GM19351 (cell line): ENCODE results near the gene EEA1.

Experiments used
- ATAC-seq: cut with Tn5 transposase; IDR thresholded peaks from one replicate; pipeline ENCODE4 v1.9.1; 2021; ENCODE audit warnings: mild to moderate bottlenecking, moderate library complexity; ENCODE audit not compliant: unreplicated experiment

Gene EEA1

GRCh38 chr12:92890601-92891106 is 38.4 kb downstream of the EEA1 start:
- no peak for ATAC-seq

GRCh38 chr12:92886131-92886530 is 43.0 kb downstream of the EEA1 start:
- no peak for ATAC-seq

DNA sequence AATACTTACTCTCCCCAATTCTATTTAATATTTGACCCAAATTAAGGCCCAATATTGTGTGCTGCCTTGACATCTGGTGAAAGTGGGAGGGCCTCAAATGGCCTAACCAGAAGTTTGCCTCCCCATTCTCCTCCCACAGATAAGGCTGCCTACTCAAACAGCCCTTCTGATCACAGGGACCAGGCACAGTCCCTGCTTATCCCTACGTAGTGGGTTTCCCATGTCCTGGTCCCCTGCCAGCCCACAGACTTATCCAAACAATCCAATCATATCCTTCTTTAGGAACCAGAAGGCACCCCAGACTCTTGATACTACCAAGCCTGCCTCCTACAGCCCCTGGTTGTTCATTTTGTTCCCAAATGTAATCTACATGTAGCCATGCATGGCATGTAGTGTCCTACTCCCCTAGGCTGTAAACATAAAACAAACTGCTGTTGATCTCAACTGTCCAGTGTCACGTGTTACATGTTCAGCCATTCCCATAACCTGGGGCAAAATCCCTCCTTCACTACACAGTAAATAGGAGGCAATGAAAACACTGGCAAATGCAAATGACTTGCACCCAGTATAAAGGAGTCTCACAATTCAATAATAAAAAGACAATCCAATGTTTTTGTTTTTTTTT is 49.3 kb downstream of the EEA1 start:
- no peak for ATAC-seq

- no peak for ATAC-seq
These were observed 51.2 kb downstream of the EEA1 start for GRCh38 chr12:92877904-92878303.

DNA sequence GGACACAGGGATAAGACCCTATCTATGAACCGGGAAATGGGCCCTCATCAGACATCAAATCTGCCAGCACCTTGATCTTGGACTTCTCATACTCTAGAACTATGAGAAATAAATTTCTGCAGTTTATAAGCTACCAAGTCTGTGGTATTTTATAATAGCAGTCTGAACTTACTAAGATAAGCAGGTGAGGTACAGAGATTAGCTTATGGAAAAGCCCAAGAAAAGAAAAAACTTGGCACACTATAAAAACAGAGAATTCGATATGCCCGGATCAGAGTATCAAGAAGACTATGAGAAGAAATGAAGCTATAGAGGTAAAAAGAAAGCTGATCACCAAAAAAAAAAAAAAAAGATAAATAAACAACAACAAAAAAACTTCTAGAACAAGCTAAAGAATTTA is 52.6 kb downstream of the EEA1 start:
- no peak for ATAC-seq

DNA sequence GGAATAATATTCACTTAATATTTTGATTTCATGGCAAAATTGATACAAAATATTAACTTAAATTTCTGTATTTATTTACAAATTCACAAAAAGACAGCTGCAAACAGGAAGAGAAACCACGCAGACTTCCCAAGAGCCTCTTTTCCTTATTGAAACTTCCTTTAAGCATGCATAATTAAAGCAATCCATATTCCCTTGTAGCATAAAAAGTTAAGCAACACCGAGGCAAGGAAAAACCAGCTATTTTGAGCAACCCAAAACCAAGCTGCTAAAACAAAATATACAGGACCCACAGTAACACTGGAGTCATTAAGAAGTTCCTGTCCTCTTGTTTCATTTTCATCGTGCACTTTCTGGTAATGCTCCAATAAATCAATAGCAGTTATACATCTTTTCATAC is 58.0 kb downstream of the EEA1 start:
- no peak for ATAC-seq

GRCh38 chr12:92866418-92866817 is 62.7 kb downstream of the EEA1 start:
- no peak for ATAC-seq

DNA sequence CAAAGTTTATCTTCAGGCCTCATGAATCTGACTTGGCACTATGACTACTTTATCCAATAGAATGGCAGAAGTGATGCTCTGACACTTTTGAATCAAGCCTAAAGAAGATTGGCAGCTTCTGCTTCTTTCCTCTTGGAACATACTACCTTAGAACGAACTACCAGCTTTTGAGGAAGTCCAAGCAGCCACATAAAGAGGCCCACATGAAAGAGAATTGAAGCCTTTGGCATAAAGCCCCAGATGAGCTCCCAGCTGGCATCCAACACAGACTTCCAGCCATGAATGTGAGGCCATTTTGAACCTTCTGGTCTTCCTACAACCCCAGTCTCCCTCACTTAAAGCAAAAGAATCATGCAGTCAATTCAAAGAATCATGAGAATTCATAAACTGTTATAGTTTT is 65.8 kb downstream of the EEA1 start:
- no peak for ATAC-seq

DNA sequence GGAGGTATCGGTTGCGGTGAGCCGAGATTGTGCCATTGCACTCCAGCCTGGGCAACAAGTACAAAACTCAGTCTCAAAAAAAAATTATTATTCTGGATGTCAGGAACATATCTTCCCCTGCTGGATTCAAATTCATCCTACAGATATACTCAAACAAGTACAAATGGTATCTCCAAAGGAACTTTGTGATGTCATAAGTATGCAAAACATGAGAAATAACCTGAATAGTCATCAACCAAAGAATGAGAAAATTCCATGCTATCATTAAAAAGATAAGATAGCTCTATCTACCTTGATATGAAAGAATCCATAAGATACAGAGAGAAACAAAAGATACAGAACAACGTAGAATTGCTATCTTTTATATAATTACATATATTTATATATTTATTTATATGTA is 67.7 kb downstream of the EEA1 start:
- ATAC-seq = no peak

- no peak for ATAC-seq
These were observed 68.6 kb downstream of the EEA1 start for GRCh38 chr12:92860521-92860920.

DNA sequence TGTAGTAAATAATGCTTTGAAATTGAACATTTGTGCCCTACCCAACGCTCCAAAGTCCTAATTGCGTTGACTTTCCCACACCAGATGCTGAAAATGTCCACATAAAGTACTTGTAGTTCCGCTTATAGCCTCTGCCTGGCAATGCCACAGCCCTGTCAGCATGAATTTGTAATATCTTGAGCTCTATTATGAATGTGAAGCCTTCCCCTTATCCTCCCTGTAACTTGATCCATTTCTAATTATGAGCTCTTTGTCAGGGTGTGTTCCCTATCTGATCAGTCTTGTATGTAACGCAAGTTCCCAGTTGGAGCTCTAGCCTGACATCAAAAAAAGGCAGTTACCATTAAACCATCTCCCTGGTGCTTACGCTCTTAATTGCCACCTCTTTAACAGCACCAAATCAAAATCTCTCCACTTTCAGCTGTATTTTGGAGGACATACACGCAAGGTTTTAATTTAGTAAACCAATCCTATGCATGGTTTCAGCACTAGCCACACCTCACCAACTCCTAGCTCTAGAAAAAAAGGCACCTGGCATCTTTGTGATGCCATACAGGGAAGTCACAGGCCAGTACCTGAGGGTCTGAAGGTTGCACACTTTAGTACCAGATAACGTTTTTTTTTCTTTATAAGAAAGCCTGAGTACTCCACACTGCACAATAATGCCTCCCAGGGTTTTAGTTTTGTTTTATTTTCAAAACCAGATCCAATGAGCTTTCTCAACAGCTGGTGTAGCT is 69.3 kb downstream of the EEA1 start:
- ATAC-seq = no peak

GRCh38 chr12:92857818-92858217 is 71.3 kb downstream of the EEA1 start:
- no peak for ATAC-seq

DNA sequence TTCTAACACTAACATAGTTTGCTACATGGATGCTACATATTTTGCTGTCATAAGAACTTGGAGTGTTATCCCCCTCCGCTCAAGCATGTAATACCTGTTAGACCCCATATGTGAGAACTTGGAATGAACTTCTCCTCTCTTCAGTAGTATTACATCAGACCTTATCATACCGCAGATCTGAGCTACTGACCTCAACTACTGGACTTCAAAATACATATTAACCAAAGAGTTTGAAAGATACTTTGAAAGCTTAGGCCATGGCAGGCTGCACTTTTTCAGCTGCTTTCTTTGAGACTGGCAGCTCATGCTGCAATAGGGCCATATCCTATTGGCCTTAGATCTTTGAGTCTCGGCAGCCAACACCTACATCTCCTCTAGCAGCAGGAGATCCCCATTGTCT is 74.8 kb downstream of the EEA1 start:
- ATAC-seq = no peak

- no peak for ATAC-seq
These were observed 80.4 kb downstream of the EEA1 start for GRCh38 chr12:92848740-92849139.

DNA sequence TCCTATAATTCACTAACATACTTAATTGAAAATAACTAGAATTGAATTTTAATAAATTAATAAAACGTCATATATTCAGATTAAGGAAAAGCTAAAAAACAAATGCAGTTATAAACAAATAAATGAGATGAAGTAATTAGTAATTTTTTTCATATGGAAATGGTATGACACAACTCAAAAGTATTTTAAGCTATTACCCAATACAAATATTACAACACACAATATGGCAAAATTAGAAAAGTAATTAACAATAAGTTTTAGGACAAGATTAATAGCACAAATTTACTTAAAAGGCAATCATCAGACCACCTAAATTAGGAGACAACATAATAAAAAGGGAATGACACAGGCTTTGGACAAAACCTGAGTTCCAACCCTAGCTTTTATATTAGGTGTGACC is 81.7 kb downstream of the EEA1 start:
- ATAC-seq = no peak

DNA sequence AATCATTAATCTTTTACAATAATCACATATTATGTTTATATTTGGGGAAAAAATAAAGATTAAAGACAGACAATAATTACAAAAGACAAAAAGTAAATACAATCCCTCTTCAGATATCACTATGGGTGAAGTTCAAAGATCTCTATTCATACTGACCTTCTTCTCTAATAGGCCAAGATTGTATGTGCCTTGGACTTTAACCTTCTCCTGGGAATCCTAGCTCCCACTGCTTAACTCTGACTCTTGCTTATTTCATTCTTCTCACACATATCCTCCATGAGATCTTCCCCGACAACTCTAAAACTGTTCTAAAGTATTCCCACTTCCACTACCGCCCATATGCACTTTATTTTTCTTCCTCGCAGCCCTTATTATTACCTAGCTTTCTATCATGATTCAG is 83.8 kb downstream of the EEA1 start:
- no peak for ATAC-seq

- ATAC-seq = no peak
These were observed 84.8 kb downstream of the EEA1 start for GRCh38 chr12:92844151-92844763.

DNA sequence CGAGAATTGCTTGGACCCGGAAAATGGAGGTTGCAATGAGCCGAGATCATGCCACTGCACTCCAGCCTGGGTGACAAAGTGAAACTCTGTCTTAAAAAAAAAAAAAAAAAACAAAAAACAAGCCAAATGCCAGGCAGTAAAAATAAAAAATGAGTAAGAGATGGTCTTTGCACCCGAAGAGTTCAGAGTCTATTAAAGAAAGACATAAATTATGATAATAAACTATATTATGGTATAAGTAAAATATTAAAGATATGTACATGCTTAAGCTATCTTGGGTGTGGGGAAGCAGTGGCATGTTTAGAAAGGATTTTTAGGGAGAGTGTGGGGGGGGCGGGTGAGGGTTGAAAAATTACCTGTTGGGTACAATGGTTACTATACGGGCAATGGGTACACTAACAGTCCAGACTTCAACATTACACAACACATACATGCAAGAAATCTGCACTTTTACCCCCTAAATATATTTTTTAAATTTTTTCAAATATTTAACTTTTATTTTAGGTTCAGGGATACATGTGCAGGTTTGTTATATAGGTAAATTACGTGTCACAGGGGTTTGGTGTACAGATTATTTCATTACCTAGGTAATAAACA is 99.3 kb downstream of the EEA1 start:
- no peak for ATAC-seq

GRCh38 chr12:92828565-92828964 is 100.5 kb downstream of the EEA1 start:
- no peak for ATAC-seq

DNA sequence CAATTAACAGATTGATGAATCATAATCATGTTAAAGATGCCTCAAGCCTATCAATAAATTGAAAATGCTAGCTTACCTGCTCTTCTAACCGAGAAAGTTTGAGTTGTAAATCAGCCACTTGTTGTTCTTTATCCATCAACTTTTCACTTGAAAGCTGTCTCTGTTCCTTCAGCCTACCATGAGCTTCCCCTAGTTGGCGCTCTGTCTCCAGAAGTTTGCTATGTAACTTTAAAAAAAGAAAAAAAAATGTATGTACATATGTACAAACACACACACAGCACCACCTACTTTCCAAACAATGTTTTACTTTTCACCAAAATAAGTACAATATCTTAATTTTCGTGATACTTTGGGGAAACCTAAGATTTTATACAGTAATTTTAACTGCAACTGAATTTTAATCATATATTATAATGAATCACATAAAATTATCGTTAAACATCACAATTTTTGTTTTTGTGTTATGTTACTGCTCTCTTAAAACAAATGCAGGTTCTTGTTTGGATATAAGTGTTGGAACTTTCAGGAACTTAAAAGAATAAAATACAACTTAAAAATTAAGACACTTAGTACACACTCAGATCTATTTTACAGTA is 101.2 kb downstream of the EEA1 start:
- peak; percentile 57 for ATAC-seq

- ATAC-seq = no peak
These were observed 108.0 kb downstream of the EEA1 start for GRCh38 chr12:92821142-92821541.
